ENCODE results near the gene ARHGAP26.

Gene ARHGAP26

GRCh38 chr5:143153332-143154119 lies 383.3 kb downstream of the ARHGAP26 start:
- no peak for DNase-seq

GRCh38 chr5:143154510-143155370 lies 384.6 kb downstream of the ARHGAP26 start:
- DNase-seq = no peak

GRCh38 chr5:143155455-143155854 lies 385.3 kb downstream of the ARHGAP26 start:
- no peak for DNase-seq

- DNase-seq = no peak
Observed at GRCh38 chr5:143156086-143156485, 385.9 kb downstream of the ARHGAP26 start.

GRCh38 chr5:143156572-143156971 lies 386.4 kb downstream of the ARHGAP26 start:
- no peak for DNase-seq

- no peak for DNase-seq
Observed at GRCh38 chr5:143159031-143159430, 388.9 kb downstream of the ARHGAP26 start.

- DNase-seq = no peak
Observed at GRCh38 chr5:143161885-143162540, 391.8 kb downstream of the ARHGAP26 start.

- no peak for DNase-seq
Observed at GRCh38 chr5:143162810-143163209, 392.6 kb downstream of the ARHGAP26 start.

GRCh38 chr5:143164557-143164956 lies 394.4 kb downstream of the ARHGAP26 start:
- no peak for DNase-seq

- DNase-seq = no peak
Observed at GRCh38 chr5:143165049-143165880, 395.1 kb downstream of the ARHGAP26 start.

- DNase-seq = no peak
Observed at GRCh38 chr5:143166090-143166489, 395.9 kb downstream of the ARHGAP26 start.

- no peak for DNase-seq
Observed at GRCh38 chr5:143166661-143167420, 396.7 kb downstream of the ARHGAP26 start.

GRCh38 chr5:143168171-143168741 lies 398.1 kb downstream of the ARHGAP26 start:
- DNase-seq = no peak

- DNase-seq = no peak
Observed at GRCh38 chr5:143168921-143169810, 399.0 kb downstream of the ARHGAP26 start.

- no peak for DNase-seq
Observed at GRCh38 chr5:143170104-143170503, 399.9 kb downstream of the ARHGAP26 start.

- DNase-seq = no peak
Observed at GRCh38 chr5:143170977-143171376, 400.8 kb downstream of the ARHGAP26 start.

- no peak for DNase-seq
Observed at GRCh38 chr5:143172739-143173138, 402.6 kb downstream of the ARHGAP26 start.

- no peak for DNase-seq
Observed at GRCh38 chr5:143173139-143173889, 403.1 kb downstream of the ARHGAP26 start.

GRCh38 chr5:143174714-143175398 lies 404.7 kb downstream of the ARHGAP26 start:
- no peak for DNase-seq
